ENCODE data around the gene ZNG1B.
"Not testable (repeated sequence)": the region's sequence is repeated elsewhere in the genome, so short reads cannot be mapped to it uniquely, and the experiment has no call there.

Gene ZNG1B

GRCh38 chr2:113503094-113504042 is 65.9 kb downstream of the ZNG1B start:
- not testable (repeated sequence) for DNase-seq (ENCODE audit: low read depth)

DNA sequence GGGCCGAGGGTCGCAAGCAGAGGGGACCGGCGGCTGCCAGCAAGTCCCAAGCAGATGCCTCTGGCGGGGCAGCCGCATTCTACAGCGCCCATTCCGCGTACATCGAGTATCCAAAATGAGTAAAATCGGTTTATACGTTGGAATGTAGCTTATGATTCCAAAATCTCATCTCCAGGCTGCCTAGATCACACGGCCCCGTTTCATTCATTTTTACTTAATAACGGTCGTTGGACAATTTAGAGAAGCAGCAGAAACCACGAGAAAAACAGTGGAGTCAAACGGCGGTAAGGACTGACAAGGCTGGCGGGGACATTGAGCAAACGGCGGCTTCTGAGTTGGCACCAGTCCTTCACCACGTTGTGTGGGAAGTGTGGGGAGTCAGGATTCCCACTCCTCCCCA is 66.6 kb downstream of the ZNG1B start:
- DNase-seq (ENCODE audit: low read depth) = not testable (repeated sequence)

GRCh38 chr2:113507394-113508140 is 70.1 kb downstream of the ZNG1B start:
- not testable (repeated sequence) for DNase-seq (ENCODE audit: low read depth)

DNA sequence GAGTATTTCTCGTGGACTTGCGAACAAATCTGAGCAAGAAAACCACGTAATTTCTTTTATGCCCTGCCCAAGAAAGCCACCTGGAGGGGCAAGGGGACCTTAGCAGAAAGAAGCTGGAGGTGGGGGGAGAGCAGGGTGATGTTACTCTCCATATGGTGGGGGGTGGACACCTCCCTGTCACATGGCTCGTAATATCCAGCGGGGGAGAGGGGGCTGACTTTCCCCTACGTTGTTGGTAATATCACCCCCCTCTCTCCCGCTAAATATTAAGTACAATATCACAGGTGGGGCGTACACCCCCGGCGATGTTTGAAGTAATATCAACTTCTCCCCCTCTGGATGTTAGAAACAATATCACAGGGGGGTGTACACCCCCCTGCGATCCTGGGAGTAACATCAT is 70.7 kb downstream of the ZNG1B start:
- not testable (repeated sequence) for DNase-seq (ENCODE audit: low read depth)

DNA sequence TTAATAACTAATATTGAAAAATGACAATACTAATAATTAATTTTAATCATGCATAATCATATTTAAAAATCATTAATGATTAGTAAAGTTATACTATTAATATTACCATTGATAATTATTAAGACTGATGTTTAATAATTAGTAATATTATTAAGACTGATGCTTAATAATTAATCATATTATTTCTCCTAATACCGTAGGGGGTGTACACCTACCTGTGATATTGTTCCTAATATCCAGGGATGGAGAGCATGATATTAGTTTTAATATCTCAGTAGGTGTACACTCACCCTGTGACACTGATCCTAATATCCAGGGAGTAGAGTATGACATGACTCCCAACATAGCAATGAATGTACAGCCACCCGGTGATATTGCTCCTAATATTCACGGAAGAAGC is 73.4 kb downstream of the ZNG1B start:
- DNase-seq (ENCODE audit: low read depth) = not testable (repeated sequence)

GRCh38 chr2:113511859-113512258 is 74.4 kb downstream of the ZNG1B start:
- DNase-seq (ENCODE audit: low read depth) = not testable (repeated sequence)

- not testable (repeated sequence) for DNase-seq (ENCODE audit: low read depth)
Observed at GRCh38 chr2:113515457-113515856, 78.0 kb downstream of the ZNG1B start.

- not testable (repeated sequence) for DNase-seq (ENCODE audit: low read depth)
Observed at GRCh38 chr2:113515995-113516394, 78.5 kb downstream of the ZNG1B start.

- DNase-seq (ENCODE audit: low read depth) = not testable (repeated sequence)
Observed at GRCh38 chr2:113517025-113517424, 79.5 kb downstream of the ZNG1B start.

DNA sequence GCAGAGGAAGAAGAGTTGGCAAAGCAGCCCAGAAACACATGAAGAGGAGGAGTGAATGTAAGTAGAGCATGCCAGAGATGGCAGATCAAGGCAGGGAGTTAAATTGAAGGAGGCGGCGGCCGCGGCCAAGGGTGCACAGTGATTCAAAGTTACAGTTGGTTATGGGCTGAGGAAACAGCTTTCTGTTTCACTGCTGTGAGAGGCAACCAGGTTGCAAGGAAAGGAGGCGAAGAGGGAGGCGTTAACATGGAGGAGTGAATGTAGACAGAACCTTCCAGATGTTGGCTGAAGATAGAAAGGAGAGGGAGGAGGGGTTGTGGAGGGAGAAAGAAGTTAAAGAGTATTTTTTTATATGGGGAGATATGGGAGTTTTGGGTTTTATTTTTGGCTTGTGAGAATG is 83.3 kb downstream of the ZNG1B start:
- not testable (repeated sequence) for DNase-seq (ENCODE audit: low read depth)

DNA sequence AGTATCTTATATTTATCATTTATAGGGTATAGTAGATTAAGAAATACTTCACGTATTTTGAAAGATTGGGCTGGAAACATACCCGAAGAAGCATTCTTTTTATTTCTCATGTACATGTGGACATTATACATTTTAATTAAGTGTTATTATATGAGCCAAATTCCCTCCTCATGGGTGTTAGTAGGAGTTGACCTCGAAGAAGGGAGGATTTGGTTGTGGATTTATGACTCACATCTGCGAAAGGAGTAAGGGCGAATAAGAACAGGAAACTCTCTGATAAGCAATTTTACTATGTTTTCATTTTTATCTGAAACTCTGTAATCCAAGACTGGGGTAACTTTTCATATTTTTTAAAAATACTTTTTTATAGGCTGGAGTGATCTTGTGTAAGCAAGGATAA is 84.0 kb downstream of the ZNG1B start:
- not testable (repeated sequence) for DNase-seq (ENCODE audit: low read depth)

GRCh38 chr2:113524986-113525385 is 87.5 kb downstream of the ZNG1B start:
- DNase-seq (ENCODE audit: low read depth) = not testable (repeated sequence)

DNA sequence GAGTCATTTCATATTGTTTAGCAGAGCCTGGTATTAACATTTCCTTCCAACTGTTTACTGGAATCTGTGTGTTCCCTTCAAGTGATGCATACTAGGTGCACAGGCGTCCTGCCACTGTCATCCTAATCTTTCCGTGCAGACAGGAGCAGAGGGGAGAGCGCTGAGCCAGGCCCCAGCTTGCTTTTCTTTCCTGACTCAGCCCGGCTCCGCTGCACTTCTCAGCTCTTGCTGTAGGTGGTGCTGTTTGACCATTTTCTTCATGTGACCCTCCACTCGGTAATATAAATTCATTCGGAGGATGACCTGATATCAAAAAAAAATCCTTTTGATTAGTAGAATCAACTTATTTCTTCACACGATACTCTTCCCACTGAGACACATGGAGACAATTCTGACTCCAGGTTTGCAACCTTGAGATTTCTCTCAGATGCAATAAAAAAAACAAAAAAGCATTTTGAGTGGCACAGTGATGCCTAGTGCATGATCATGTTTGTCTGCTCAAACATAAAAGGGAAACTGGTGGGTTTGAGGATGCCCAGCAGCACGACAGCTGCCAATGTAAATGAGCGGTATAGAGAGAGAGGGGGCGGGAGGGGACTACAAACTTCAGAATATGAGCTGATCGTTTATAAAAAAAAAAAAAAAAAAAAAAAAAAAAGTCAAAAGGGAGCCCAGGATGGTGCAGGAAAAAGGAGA is 90.0 kb downstream of the ZNG1B start:
- not testable (repeated sequence) for DNase-seq (ENCODE audit: low read depth)

- not testable (repeated sequence) for DNase-seq (ENCODE audit: low read depth)
Observed at GRCh38 chr2:113528126-113528525, 90.6 kb downstream of the ZNG1B start.

- DNase-seq (ENCODE audit: low read depth) = not testable (repeated sequence)
Observed at GRCh38 chr2:113528904-113529303, 91.4 kb downstream of the ZNG1B start.

GRCh38 chr2:113532991-113533390 is 95.5 kb downstream of the ZNG1B start:
- DNase-seq (ENCODE audit: low read depth) = not testable (repeated sequence)

DNA sequence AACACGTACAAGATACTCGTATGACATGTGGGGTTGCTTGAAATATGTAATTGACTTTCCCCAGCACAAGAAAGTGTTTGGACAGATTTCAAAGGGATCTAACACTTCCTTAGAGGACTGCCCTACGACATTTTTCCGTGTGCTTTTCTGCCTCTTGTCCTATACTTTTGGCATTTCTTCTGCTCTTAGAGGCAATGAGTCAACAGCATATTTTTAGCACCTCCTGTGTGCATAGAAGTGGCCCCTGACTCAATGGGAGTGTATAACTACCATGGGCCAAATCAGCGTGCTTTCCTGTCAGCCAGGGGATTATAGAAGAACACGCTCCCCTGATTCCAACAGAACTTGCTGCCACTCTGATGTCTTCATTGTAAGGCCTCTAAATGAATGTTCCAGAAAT is 99.1 kb downstream of the ZNG1B start:
- not testable (repeated sequence) for DNase-seq (ENCODE audit: low read depth)

DNA sequence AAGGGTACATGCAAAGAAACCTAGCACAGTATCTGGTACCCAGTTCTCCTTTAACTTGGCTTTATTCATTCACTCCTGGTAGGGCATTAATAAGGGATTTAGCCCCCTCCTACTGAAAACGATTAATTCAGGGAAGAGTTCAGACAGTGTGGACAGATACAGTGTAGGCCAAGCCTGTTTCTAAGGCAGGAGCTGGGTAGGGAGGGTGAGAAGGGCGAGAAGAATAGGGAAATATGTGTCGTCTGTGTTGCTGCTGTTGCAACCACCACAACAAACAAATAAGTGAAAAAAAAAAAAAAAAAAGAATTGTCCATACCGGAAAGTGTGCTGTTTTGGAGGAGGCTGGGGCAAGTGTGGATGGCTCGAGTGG is 103.3 kb downstream of the ZNG1B start:
- not testable (repeated sequence) for DNase-seq (ENCODE audit: low read depth)

DNA sequence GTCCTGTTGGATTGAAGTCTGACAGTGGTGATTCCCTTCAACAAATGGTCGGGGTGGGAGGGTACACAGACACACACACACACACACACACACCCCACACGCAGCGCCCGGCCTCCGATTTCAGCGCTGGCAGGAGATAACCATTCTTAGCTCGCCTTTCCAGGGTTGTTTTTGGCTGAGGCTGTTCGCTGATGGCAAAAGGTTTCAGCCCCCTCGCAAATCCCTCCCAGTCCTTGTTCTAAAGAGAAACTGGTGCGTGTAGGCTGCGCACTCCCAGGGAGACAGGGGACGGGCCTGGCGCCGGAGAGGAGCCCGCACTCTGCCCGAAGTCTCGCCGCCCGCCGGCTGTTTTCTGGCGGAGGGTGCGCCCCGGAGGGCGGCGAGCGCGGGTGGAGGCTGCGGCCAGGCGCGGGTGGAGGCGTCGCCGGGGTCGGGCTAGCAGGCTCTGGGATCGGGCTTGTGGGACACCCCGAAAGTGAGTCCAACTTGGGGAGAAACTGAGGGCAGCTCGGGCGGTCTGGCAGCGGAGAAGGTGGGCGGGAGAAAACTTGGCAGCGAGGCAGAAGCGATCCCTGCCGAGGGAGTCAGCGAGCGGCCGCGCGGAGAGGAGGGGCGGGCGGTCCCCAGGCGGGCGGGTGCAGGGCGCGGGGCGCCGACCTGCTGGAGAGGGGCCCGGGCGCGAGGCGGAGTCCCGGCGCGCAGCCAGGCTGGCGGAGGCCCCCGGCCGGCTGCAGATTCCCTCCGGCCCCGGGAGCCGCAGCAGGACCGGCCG is 103.9 kb downstream of the ZNG1B start:
- peak; percentile 36 for DNase-seq (ENCODE audit: low read depth)

GRCh38 chr2:113541976-113542485 is 104.5 kb downstream of the ZNG1B start:
- DNase-seq (ENCODE audit: low read depth) = not testable (repeated sequence)

GRCh38 chr2:113542529-113542928 is 105.0 kb downstream of the ZNG1B start:
- DNase-seq (ENCODE audit: low read depth) = not testable (repeated sequence)
